ENCODE results near the gene ZNF677.
"Not testable (repeated sequence)": the region's sequence is repeated elsewhere in the genome, so short reads cannot be mapped to it uniquely, and the experiment has no call there.

GRCh38 chr19:53269861-53270260, 15.2 kb upstream of the ZNF677 start:
- TF ChIP-seq POLR2A, CTCF (IDR thresholded peaks at IDR 0.05): not testable (repeated sequence)
